ENCODE measurements around the gene RPRD1B. TPM values are rescaled to one million over a fixed set of nuclear protein-coding genes. Genes with fewer than 3 reads are reported as not detected.

RPRD1B gene
- total RNA-seq, 1 donor from 2014 or later, result 37.7 TPM

DNA sequence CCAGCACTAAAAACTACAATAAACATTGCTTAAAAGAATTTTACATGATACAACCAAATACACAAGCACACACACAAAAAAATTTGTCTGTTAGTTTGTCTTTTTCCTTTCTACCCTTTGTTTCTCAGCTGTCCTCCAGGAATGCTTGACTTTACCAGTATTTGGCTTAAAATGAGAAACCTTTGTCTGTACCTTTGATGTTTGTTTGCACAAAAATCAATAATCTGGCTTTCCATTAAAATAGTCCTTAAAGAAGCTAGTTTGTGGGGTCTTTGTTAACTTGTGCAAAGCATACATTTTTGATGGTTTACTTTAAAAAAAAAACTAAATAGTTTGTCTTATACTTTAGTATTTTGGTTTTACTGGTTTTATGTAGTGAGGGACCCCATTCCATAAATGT is 49.3 kb downstream of the RPRD1B start:
- Histone ChIP-seq H3F3A (ENCODE audit: low read depth) (no peaks in the 10 kb centered on the region), H3K27ac (no peak overlapping the region), H3K79me2 (ENCODE audit: low read depth) (peaks cover 55% of the 10 kb centered on the region), H3K4me3 (no peak overlapping the region), H4K20me1 (ENCODE audit: low read depth) (no peaks in the 10 kb centered on the region), H2AFZ (replicated peaks) (no peak overlapping the region), H3K36me3 (no peaks in the 10 kb centered on the region), H3K4me2 (no peak overlapping the region), H3K4me1 (peaks cover 6% of the 10 kb centered on the region), H3K9me3 (ENCODE audit: low read depth) (no peaks in the 10 kb centered on the region), H3K9ac (no peak overlapping the region), H3K27me3 (no peaks in the 10 kb centered on the region)
- Mint-ChIP-seq H3K4me1 (no peaks in the 10 kb centered on the region), H3K27ac (no peak overlapping the region), H3K4me3 (no peak overlapping the region), H3K27me3 (ENCODE audit: insufficient read depth, low read depth) (peaks cover 5% of the 10 kb centered on the region), H3K9me3 (peaks cover 20% of the 10 kb centered on the region), H3K36me3 (peaks cover 62% of the 10 kb centered on the region)
- DNase-seq (ENCODE audit: low spot score), result no peak
- TF ChIP-seq EZH2phosphoT487 (IDR thresholded peaks at IDR 0.05) (no peak), EZH2 (IDR thresholded peaks at IDR 0.05) (no peak)
- TF ChIP-seq, protein P1, sequence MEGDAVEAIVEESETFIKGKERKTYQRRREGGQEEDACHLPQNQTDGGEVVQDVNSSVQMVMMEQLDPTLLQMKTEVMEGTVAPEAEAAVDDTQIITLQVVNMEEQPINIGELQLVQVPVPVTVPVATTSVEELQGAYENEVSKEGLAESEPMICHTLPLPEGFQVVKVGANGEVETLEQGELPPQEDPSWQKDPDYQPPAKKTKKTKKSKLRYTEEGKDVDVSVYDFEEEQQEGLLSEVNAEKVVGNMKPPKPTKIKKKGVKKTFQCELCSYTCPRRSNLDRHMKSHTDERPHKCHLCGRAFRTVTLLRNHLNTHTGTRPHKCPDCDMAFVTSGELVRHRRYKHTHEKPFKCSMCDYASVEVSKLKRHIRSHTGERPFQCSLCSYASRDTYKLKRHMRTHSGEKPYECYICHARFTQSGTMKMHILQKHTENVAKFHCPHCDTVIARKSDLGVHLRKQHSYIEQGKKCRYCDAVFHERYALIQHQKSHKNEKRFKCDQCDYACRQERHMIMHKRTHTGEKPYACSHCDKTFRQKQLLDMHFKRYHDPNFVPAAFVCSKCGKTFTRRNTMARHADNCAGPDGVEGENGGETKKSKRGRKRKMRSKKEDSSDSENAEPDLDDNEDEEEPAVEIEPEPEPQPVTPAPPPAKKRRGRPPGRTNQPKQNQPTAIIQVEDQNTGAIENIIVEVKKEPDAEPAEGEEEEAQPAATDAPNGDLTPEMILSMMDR (IDR thresholded peaks at IDR 0.05), result no peak

DNA sequence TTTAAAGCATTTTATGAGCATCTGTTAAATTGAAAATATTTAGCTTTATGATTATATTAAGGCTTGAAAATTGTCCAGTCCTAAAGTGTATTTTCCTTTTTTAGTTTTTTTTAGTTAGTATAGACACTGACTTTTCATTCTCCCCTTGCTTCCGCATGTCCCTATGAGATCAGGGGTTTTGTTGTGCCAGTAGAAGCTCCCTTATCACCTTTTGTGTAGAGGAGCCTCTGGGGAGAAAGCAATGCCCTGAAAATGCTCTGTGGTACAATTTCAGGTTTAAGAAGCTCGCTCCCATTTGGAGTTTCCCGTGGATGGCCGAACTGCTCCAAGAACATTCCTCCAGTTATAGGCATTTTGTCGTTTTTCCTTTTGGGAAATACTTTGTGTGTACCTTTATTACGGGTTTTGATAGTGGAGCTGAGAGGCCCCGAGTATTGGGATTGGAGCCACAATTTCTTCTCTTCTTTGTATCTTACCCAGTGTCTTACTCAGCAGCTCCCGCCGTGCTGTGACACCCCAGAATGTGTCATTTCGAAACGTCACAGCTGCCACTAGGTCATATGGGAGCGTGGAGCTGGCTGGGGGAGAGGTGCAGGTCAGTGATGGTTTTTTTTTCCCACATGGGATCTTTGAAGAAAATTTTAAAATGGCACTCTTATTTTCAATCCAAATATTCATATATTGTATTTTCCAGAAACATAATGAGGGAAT is 49.9 kb downstream of the RPRD1B start:
- no peaks in the 10 kb centered on the region for H3K36me3 ChIP-seq
- H3K27me3 ChIP-seq, result no peaks in the 10 kb centered on the region
- peaks cover 54% of the 10 kb centered on the region for H3K79me2 ChIP-seq (ENCODE audit: low read depth)
- peaks cover 20% of the 10 kb centered on the region for H3K9me3 Mint-ChIP-seq
- peaks cover 61% of the 10 kb centered on the region for H3K36me3 Mint-ChIP-seq
- TF ChIP-seq, protein P1 (IDR thresholded peaks at IDR 0.05), result no peak
- no peak for TF ChIP-seq EZH2phosphoT487 (IDR thresholded peaks at IDR 0.05)
- no peak for TF ChIP-seq EZH2 (IDR thresholded peaks at IDR 0.05)
- H3K4me1 Mint-ChIP-seq, result no peaks in the 10 kb centered on the region
- no peak overlapping the region for H3K4me3 ChIP-seq
- DNase-seq (ENCODE audit: low spot score), result no peak
- peaks cover 3% of the 10 kb centered on the region for H3K27me3 Mint-ChIP-seq (ENCODE audit: insufficient read depth, low read depth)
- no peaks in the 10 kb centered on the region for H3K9me3 ChIP-seq (ENCODE audit: low read depth)
- no peak overlapping the region for H3K27ac Mint-ChIP-seq
- H3K4me1 ChIP-seq, result peaks cover 6% of the 10 kb centered on the region
- H4K20me1 ChIP-seq (ENCODE audit: low read depth), result no peaks in the 10 kb centered on the region
- no peak overlapping the region for H3K4me3 Mint-ChIP-seq
- no peak overlapping the region for H3K4me2 ChIP-seq
- H2AFZ ChIP-seq (replicated peaks), result no peak overlapping the region
- no peak overlapping the region for H3K27ac ChIP-seq
- no peaks in the 10 kb centered on the region for H3F3A ChIP-seq (ENCODE audit: low read depth)
- H3K9ac ChIP-seq, result no peak overlapping the region

DNA sequence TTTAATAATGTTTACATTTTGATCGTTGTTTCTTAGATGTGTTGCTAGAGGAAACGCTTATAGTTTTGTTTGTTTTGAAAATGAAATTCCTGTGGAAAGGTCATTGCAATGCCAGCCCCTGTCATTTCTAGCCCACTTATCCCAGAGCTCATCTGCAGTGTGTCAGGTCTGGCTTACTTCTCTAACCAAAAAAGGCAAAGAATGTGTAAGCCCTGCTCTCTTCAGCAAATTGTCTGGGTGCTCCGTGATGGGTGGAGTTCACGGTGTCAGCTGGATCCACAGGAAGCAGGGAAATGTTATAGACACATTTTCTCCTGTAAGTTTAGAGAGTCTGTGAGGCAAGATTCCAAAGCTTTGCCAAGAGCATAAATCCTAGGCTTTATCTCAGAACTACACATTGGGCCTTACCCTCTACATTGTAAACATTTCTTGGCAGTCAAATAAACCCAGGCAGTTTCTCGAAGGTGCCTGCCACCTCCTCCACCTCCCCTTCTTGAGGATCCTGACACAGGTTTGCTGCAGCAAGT is 50.9 kb downstream of the RPRD1B start:
- H3K27me3 ChIP-seq, result no peaks in the 10 kb centered on the region
- Mint-ChIP-seq H3K4me3 (no peak overlapping the region), H3K27ac (peak overlapping the region; percentile 3), H3K9me3 (peaks cover 16% of the 10 kb centered on the region), H3K36me3 (peaks cover 54% of the 10 kb centered on the region), H3K27me3 (ENCODE audit: insufficient read depth, low read depth) (peaks cover 6% of the 10 kb centered on the region), H3K4me1 (no peaks in the 10 kb centered on the region)
- H4K20me1 ChIP-seq (ENCODE audit: low read depth), result no peaks in the 10 kb centered on the region
- no peaks in the 10 kb centered on the region for H3K36me3 ChIP-seq
- TF ChIP-seq EZH2 (IDR thresholded peaks at IDR 0.05) (no peak), EZH2phosphoT487 (IDR thresholded peaks at IDR 0.05) (no peak)
- TF ChIP-seq, protein P1 (IDR thresholded peaks at IDR 0.05), result no peak
- H3K4me3 ChIP-seq, result no peak overlapping the region
- no peak overlapping the region for H3K27ac ChIP-seq
- H3K4me2 ChIP-seq, result no peak overlapping the region
- DNase-seq (ENCODE audit: low spot score), result no peak
- H3K79me2 ChIP-seq (ENCODE audit: low read depth), result peaks cover 44% of the 10 kb centered on the region
- H3K9me3 ChIP-seq (ENCODE audit: low read depth), result no peaks in the 10 kb centered on the region
- H3K4me1 ChIP-seq, result peaks cover 6% of the 10 kb centered on the region
- no peaks in the 10 kb centered on the region for H3F3A ChIP-seq (ENCODE audit: low read depth)
- no peak overlapping the region for H2AFZ ChIP-seq (replicated peaks)
- no peak overlapping the region for H3K9ac ChIP-seq
